H1 (cell line): ENCODE measurements around the gene ZNF2.

Source experiments
- CTCF ChIP-seq, 3 experiments: IDR thresholded peaks; 1 replicate in 2 of 3; 2 replicates in 1 of 3; pipeline versions ENCODE4 v1.5.1 to v1.6.1; 2011; ENCODE audit warnings: low read length in 3 of 3, mild to moderate bottlenecking in 3 of 3, inconsistent platforms in 2 of 3, low read depth in 1 of 3, moderate library complexity in 1 of 3; ENCODE audit not compliant: insufficient read depth in 1 of 3; ENCODE audit errors: control extremely low read depth in 1 of 3
- GTF2F1 ChIP-seq: IDR thresholded peaks from 2 replicates; pipeline ENCODE4 v1.6.1; 2012; ENCODE audit warnings: low read depth, low read length, improper control_type of control experiment, borderline replicate concordance
- MAX ChIP-seq: IDR thresholded peaks from 2 replicates; pipeline ENCODE4 v1.6.1; 2012; ENCODE audit warnings: inconsistent platforms
- POLR2AphosphoS5 ChIP-seq: IDR thresholded peaks from 2 replicates; pipeline ENCODE4 v1.6.1; 2011; ENCODE audit warnings: low read depth, low read length
- ZNF274 ChIP-seq: IDR thresholded peaks from 2 replicates; pipeline ENCODE4 v1.7.0; 2012; ENCODE audit warnings: low read length, borderline replicate concordance; ENCODE audit errors: extremely low read depth

GRCh38 chr2:95179451-95179850, 13.8 kb downstream of the ZNF2 start:
- TF ChIP-seq ZNF274 (no peak), CTCF (IDR thresholded peaks at IDR 0.05; ENCODE audit: control extremely low read depth in 1 of 3, insufficient read depth in 1 of 3, low read depth in 1 of 3, low read length in 3 of 3) (no peak), GTF2F1 (no peak), POLR2AphosphoS5 (no peak), MAX (no peak)
